ENCODE data around the gene CD96.
"Not testable (repeated sequence)": the region's sequence is repeated elsewhere in the genome, so short reads cannot be mapped to it uniquely, and the experiment has no call there.

Gene CD96

GRCh38 chr3:111619833-111620232 lies 77.8 kb downstream of the CD96 start:
- DNase-seq (ENCODE audit: low read depth in 2 of 2), result no peak

GRCh38 chr3:111621535-111621934 lies 79.5 kb downstream of the CD96 start:
- DNase-seq (ENCODE audit: low read depth in 2 of 2), result no peak

GRCh38 chr3:111627092-111627491 lies 85.1 kb downstream of the CD96 start:
- DNase-seq (ENCODE audit: low read depth in 2 of 2), result no peak

GRCh38 chr3:111629018-111629417 lies 87.0 kb downstream of the CD96 start:
- not testable (repeated sequence) for DNase-seq (ENCODE audit: low read depth in 2 of 2)

GRCh38 chr3:111630638-111631037 lies 88.6 kb downstream of the CD96 start:
- DNase-seq (ENCODE audit: low read depth in 2 of 2), result not testable (repeated sequence)

GRCh38 chr3:111635403-111635802 lies 93.4 kb downstream of the CD96 start:
- DNase-seq (ENCODE audit: low read depth in 2 of 2), result no peak

GRCh38 chr3:111636366-111636885 lies 94.4 kb downstream of the CD96 start:
- DNase-seq (ENCODE audit: low read depth in 2 of 2), result no peak

- DNase-seq (ENCODE audit: low read depth in 2 of 2), result no peak
Measured at GRCh38 chr3:111639316-111639715, 97.3 kb downstream of the CD96 start.

- DNase-seq (ENCODE audit: low read depth in 2 of 2), result no peak
Measured at GRCh38 chr3:111648991-111649579, 107.1 kb downstream of the CD96 start.

GRCh38 chr3:111650378-111651275 lies 108.6 kb downstream of the CD96 start:
- DNase-seq (ENCODE audit: low read depth in 2 of 2), result no peak

- DNase-seq (ENCODE audit: low read depth in 2 of 2), result no peak
Measured at GRCh38 chr3:111652492-111653180, 110.6 kb downstream of the CD96 start.

- DNase-seq (ENCODE audit: low read depth in 2 of 2), result no peak
Measured at GRCh38 chr3:111653766-111654165, 111.8 kb downstream of the CD96 start.

- no peak for DNase-seq (ENCODE audit: low read depth in 2 of 2)
Measured at GRCh38 chr3:111662012-111662411, 120.0 kb downstream of the CD96 start.

- DNase-seq (ENCODE audit: low read depth in 2 of 2), result no peak
Measured at GRCh38 chr3:111662907-111663306, 120.9 kb downstream of the CD96 start.

- no peak for DNase-seq (ENCODE audit: low read depth in 2 of 2)
Measured at GRCh38 chr3:111666041-111666735, 124.2 kb downstream of the CD96 start.

GRCh38 chr3:111667170-111667569 lies 125.2 kb downstream of the CD96 start:
- no peak for DNase-seq (ENCODE audit: low read depth in 2 of 2)

- DNase-seq (ENCODE audit: low read depth in 2 of 2), result peak in 1 of 2 donors; percentile 50
Measured at GRCh38 chr3:111667621-111668239, 125.7 kb downstream of the CD96 start.

GRCh38 chr3:111668326-111668725 lies 126.3 kb downstream of the CD96 start:
- DNase-seq (ENCODE audit: low read depth in 2 of 2), result no peak

GRCh38 chr3:111668888-111669488 lies 127.0 kb downstream of the CD96 start:
- no peak for DNase-seq (ENCODE audit: low read depth in 2 of 2)

- DNase-seq (ENCODE audit: low read depth in 2 of 2), result no peak
Measured at GRCh38 chr3:111669926-111670630, 128.1 kb downstream of the CD96 start.

All from stimulated activated CD8-positive, alpha-beta memory T cell treated with anti-CD3 and anti-CD28 coated beads, Interleukin-2, amount 100 ng/mL, for 1 hour (primary cell).